IMR-90 (cell line): ENCODE results near the gene MALT1. TPM values are rescaled to one million over a fixed set of nuclear protein-coding genes. Genes with fewer than 3 reads are reported as not detected.
"Not testable (repeated sequence)": the region's sequence is repeated elsewhere in the genome, so short reads cannot be mapped to it uniquely, and the experiment has no call there.

Source experiments
- ATAC-seq: fragments of 200-7000 bp; cut with Tn5 transposase; 2 replicates; pipeline ENCODE4 v1.9.1; 2020; ENCODE audit warnings: low read depth, mild to moderate bottlenecking, moderate library complexity
- BruUV-seq: library from RNA; stranded (reverse); fragments of 400-500 nt; replicated peaks from 2 replicates; lab custom pipeline; 2021; lab: Mats Ljungman, UMichigan
- CTCF ChIA-PET: fragments of 300-600 bp; formaldehyde crosslinking; extraction: SDS; loops from one replicate; lab custom pipeline; 2021; ENCODE audit warnings: antibody characterized with exemption; lab: Yijun Ruan, JAX
- POLR2A ChIA-PET: fragments of 300-600 bp; sonication (Branson Sonifier 250); formaldehyde crosslinking; loops from one replicate; lab custom pipeline; 2022; ENCODE audit warnings: antibody characterized with exemption; ENCODE audit not compliant: unreplicated experiment; lab: Charles Lee
- DNase-seq: peaks from one replicate; pipeline ENCODE4 v3.0.0; 2013
- H2AFZ ChIP-seq: replicated peaks from 2 replicates; pipeline ENCODE3; 2013; ENCODE audit warnings: low read length, mild to moderate bottlenecking; ENCODE audit not compliant: poor library complexity
- H2AK5ac ChIP-seq: 2 replicates; pipeline ENCODE4 v1.6.1; 2013; ENCODE audit warnings: low read depth, low read length, inconsistent platforms
- H2AK9ac ChIP-seq: replicated peaks from 2 replicates; pipeline ENCODE3; 2013; ENCODE audit warnings: mild to moderate bottlenecking, low read depth, low read length, moderate library complexity; ENCODE audit not compliant: poor library complexity
- H2BK120ac ChIP-seq: 2 replicates; pipeline ENCODE4 v1.6.1; 2013; ENCODE audit warnings: low read depth, low read length, inconsistent platforms
- H2BK15ac ChIP-seq: 3 replicates; pipeline ENCODE4 v1.6.1; 2013; ENCODE audit warnings: low read depth, low read length, inconsistent platforms
- H2BK20ac ChIP-seq: 2 replicates; pipeline ENCODE4 v1.6.1; 2013; ENCODE audit warnings: low read depth, mild to moderate bottlenecking, inconsistent platforms, low read length, moderate library complexity
- H2BK5ac ChIP-seq: 2 replicates; pipeline ENCODE4 v1.6.1; 2013; ENCODE audit warnings: mild to moderate bottlenecking, low read depth, low read length, inconsistent platforms; ENCODE audit not compliant: poor library complexity, severe bottlenecking
- H3K14ac ChIP-seq: replicated peaks from 2 replicates; pipeline ENCODE4 v1.6.1; 2013; ENCODE audit warnings: low read depth, low read length, inconsistent platforms
- H3K18ac ChIP-seq: 2 replicates; pipeline ENCODE4 v1.6.1; 2013; ENCODE audit warnings: low read depth, low read length, control low read depth
- H3K23ac ChIP-seq: 2 replicates; pipeline ENCODE4 v1.6.1; 2013; ENCODE audit warnings: low read depth, low read length, inconsistent platforms
- H3K27ac ChIP-seq: 2 replicates; pipeline ENCODE4 v1.5.1; 2013; ENCODE audit warnings: mild to moderate bottlenecking, control low read depth, low read length; ENCODE audit not compliant: insufficient read depth
- H3K27me3 ChIP-seq: 2 replicates; pipeline ENCODE4 v1.6.1; 2013; ENCODE audit warnings: low read length; ENCODE audit not compliant: control insufficient read depth, insufficient read depth
- H3K36me3 ChIP-seq: 2 replicates; pipeline ENCODE4 v1.6.1; 2013; ENCODE audit warnings: low read length, mixed read lengths; ENCODE audit not compliant: control insufficient read depth, insufficient read depth
- H3K4ac ChIP-seq: 2 replicates; pipeline ENCODE4 v1.6.1; 2013; ENCODE audit warnings: low read depth, low read length, inconsistent platforms
- H3K4me1 ChIP-seq: 2 replicates; pipeline ENCODE4 v1.6.1; 2013; ENCODE audit warnings: low read length, mixed read lengths; ENCODE audit not compliant: control insufficient read depth, insufficient read depth
- H3K4me2 ChIP-seq: 2 replicates; pipeline ENCODE4 v1.6.1; 2013; ENCODE audit warnings: low read depth, mild to moderate bottlenecking, control low read depth, low read length, moderate library complexity
- H3K4me3 ChIP-seq: 2 replicates; pipeline ENCODE4 v1.5.1; 2013; ENCODE audit warnings: low read depth, mild to moderate bottlenecking, control low read depth, low read length, moderate library complexity; ENCODE audit not compliant: insufficient read depth
- H3K56ac ChIP-seq: 2 replicates; pipeline ENCODE4 v1.6.1; 2013; ENCODE audit warnings: low read length, inconsistent platforms; ENCODE audit not compliant: insufficient read depth; ENCODE audit errors: extremely low read depth
- H3K79me1 ChIP-seq, 2 experiments: 2 replicates each; pipeline ENCODE4 v1.6.1; 2013; ENCODE audit warnings: low read length in 2 of 2, inconsistent platforms in 1 of 2, low read depth in 1 of 2
- H3K9ac ChIP-seq: 2 replicates; pipeline ENCODE4 v1.6.1; 2013; ENCODE audit warnings: low read depth, low read length, control low read depth
- H3K9me1 ChIP-seq: 2 replicates; pipeline ENCODE4 v1.6.1; 2013; ENCODE audit warnings: low read length, inconsistent platforms; ENCODE audit not compliant: insufficient read depth
- H3K9me3 ChIP-seq: 2 replicates; pipeline ENCODE4 v1.6.1; 2013; ENCODE audit warnings: low read length; ENCODE audit not compliant: control insufficient read depth, insufficient read depth
- H4K20me1 ChIP-seq: 2 replicates; pipeline ENCODE4 v1.6.1; 2013; ENCODE audit warnings: low read length, inconsistent platforms; ENCODE audit not compliant: insufficient read depth
- H4K5ac ChIP-seq: 2 replicates; pipeline ENCODE4 v1.6.1; 2013; ENCODE audit warnings: mild to moderate bottlenecking, low read depth, low read length, control low read depth
- H4K8ac ChIP-seq, 2 experiments: 2 replicates each; pipeline ENCODE4 v1.6.1; 2013; ENCODE audit warnings: low read depth in 2 of 2, low read length in 2 of 2, control low read depth in 1 of 2, inconsistent platforms in 1 of 2
- H4K91ac ChIP-seq: 2 replicates; pipeline ENCODE4 v1.6.1; 2013; ENCODE audit warnings: low read depth, low read length, inconsistent platforms; ENCODE audit not compliant: insufficient read depth
- WGBS, 2 experiments: methylation state at CpG; one replicate each; pipeline versions ENCODE4 v1.1.5 to v1.1.7; 2013; ENCODE audit warnings: missing lambda C conversion rate in 2 of 2; ENCODE audit not compliant: insufficient read length in 1 of 2; ENCODE audit errors: extremely low coverage in 2 of 2; 5-methylcytosine and 5-hydroxymethylcytosine counted together
- dilution Hi-C: fragments of 300-500 bp; cut with HindIII; formaldehyde crosslinking; loops from one replicate; pipeline ENCODE4 v1.14.3; 2018; ENCODE audit warnings: low sequenced_read_pairs; ENCODE audit not compliant: unreplicated experiment
- in situ Hi-C: fragments of 300-500 bp; cut with MboI; formaldehyde crosslinking; loops from 3 replicates; pipeline ENCODE4 v1.14.3; 2019; ENCODE audit warnings: low sequenced_read_pairs, inconsistent platforms, mixed read lengths
- intact Hi-C: fragments of 100-400 bp; cut with micrococcal nuclease; formaldehyde crosslinking; loops from 2 replicates; pipeline ENCODE4 v1.10.0; 2022
- polyA plus RNA-seq, 3 experiments: library from polyadenylated mRNA; depleted of rRNA; stranded (reverse); fragments of >200 nt; gene quantifications; 2 replicates each; pipeline ENCODE4 v1.2.3, GENCODE V29; 2012; ENCODE audit warnings: low replicate concordance in 1 of 3
- total RNA-seq: library from RNA; depleted of rRNA; stranded (reverse); fragments of >200 nt; gene quantifications from 2 replicates; pipeline ENCODE4 v1.2.3, GENCODE V29; 2012

The MALT1 gene
- total and polyA plus RNA-seq, 2 of the 4 experiments (the other 2 are of a cell fraction): 8.3 to 25.3 TPM

DNA sequence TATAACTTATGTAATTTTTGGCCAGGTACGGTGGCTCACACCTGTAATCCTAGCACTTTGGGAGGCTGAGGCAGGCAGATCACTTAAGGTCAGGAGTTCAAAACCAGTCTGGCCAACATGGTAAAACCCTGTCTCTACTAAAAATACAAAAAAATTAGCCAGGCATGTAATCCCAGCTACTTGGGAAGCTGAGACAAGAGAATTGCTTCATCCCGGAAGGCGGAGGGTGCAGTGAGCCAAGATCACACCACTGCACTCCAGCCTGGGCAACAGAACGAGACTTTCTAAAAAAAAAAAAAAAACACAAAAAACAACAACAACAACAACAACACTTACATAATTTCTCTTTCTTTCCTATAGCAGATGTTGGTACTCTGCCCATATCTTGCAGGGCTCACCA lies 105.3 kb downstream of the MALT1 start:
- DNase-seq, H2BK20ac ChIP-seq, H3K9me1 ChIP-seq, ATAC-seq, H4K5ac ChIP-seq, H2AK9ac ChIP-seq, H3K27ac ChIP-seq, H3K56ac ChIP-seq, BruUV-seq, H2AFZ ChIP-seq, H3K14ac ChIP-seq, H3K27me3 ChIP-seq, in situ Hi-C loops, H3K23ac ChIP-seq, POLR2A ChIA-PET, H3K9me3 ChIP-seq, H2AK5ac ChIP-seq, H3K79me1 ChIP-seq, H3K36me3 ChIP-seq, H4K8ac ChIP-seq, H2BK15ac ChIP-seq, H3K4ac ChIP-seq, H2BK120ac ChIP-seq, H4K20me1 ChIP-seq, H2BK5ac ChIP-seq, H3K9ac ChIP-seq, H4K91ac ChIP-seq, H3K4me3 ChIP-seq, H3K18ac ChIP-seq, H3K4me2 ChIP-seq, H3K4me1 ChIP-seq: not testable (repeated sequence)
- intact Hi-C loops: loop anchor here (10.0 kb wide), 1 partner anchor 468 kb away; no protein-coding TSS in a partner anchor
- CTCF ChIA-PET: interaction anchor here (1.6 to 1.8 kb wide), 2 partner anchors 8 to 294 kb away, joined by 6 to 7 read pairs; no protein-coding TSS in a partner anchor
- dilution Hi-C loops: loop anchor here (25.0 kb wide), 1 partner anchor 286 kb away; no protein-coding TSS in a partner anchor
- 70% methylated on average over 2 of the region's 4 CpGs; no CpG with 5 or more reads in 1 of the 2 experiments for WGBS, 2 experiments
